Tibial nerve (tissue), 3 donors: ENCODE data around the gene ARHGEF16.

ENCODE experiments used
- CTCF ChIP-seq, 5 experiments: fragments of 200-600 bp in 3 of 5; fragments of 450-650 bp in 2 of 5; sonication (generic) in 3 of 5; IDR thresholded peaks; one replicate each; pipeline ENCODE4 v1.5.1; 2016 to 2019; ENCODE audit warnings: antibody characterized with exemption in 5 of 5, mild to moderate bottlenecking in 3 of 5, moderate library complexity in 2 of 5
- POLR2A ChIP-seq, 2 donors: fragments of 450-650 bp; IDR thresholded peaks; one replicate each; pipeline ENCODE4 v1.6.1; 2017; ENCODE audit warnings: antibody characterized with exemption in 2 of 2, mild to moderate bottlenecking in 2 of 2, moderate library complexity in 2 of 2

- TF ChIP-seq CTCF (IDR thresholded peaks at IDR 0.05) = no peak
- no peak for TF ChIP-seq POLR2A (IDR thresholded peaks at IDR 0.05)
These were observed 12.6 kb upstream of the ARHGEF16 start for GRCh38 chr1:3441880-3442279.
